ENCODE measurements around the gene CARD14. TPM values are rescaled to one million over a fixed set of nuclear protein-coding genes. Genes with fewer than 3 reads are reported as not detected.

CARD14 gene
- 0.23 TPM for total RNA-seq (2013)
- polyA plus RNA-seq (under 1 TPM; 0.11 to 0.27 (median 0.16) TPM), polyA minus RNA-seq (0.28 and 0.80 TPM in 2 replicates), total RNA-seq (0.06 to 3.2 (median 1.2) reads per million in 11 experiments)

GRCh38 chr17:80169784-80170500, at the start of gene CARD14:
CARD14 (plus strand) TSS chr17:80170030; CDS start chr17:80181439, 11,409 bp downstream.
- no peak within 1 kb of the TSS for H3K4me2 ChIP-seq (replicated peaks; ENCODE audit: extremely low read depth, low read length, poor library complexity, severe bottlenecking)
- H3K27ac Mint-ChIP-seq: peak within 1 kb of the TSS in 2 of 7 donors; percentile 16 to 36
- 88% methylated on average over 15 of the region's 19 CpGs for WGBS (ENCODE audit: insufficient coverage)
- H3K4me3 ChIP-seq (replicated peaks in 1 of 3; ENCODE audit: low read depth in 2 of 3, low read length in 3 of 3): no peak within 1 kb of the TSS
- no peaks in the 10 kb centered on the region for H3K36me3 Mint-ChIP-seq
- peaks cover 2% of the 10 kb centered on the region for H3K4me1 Mint-ChIP-seq
- peaks cover 0 to 5% (median 0%) of the 10 kb centered on the region in 7 donors for H3K9me3 Mint-ChIP-seq
- no peak within 1 kb of the TSS for H3K4me3 Mint-ChIP-seq
- H3K9ac ChIP-seq (ENCODE audit: insufficient read depth, low read length, poor library complexity, severe bottlenecking): no peak within 1 kb of the TSS
- no peaks in the 10 kb centered on the region for H3K4me1 ChIP-seq (ENCODE audit: control insufficient read depth in 1 of 2, insufficient read depth in 2 of 2, low read length in 2 of 2)
- H3K36me3 ChIP-seq (replicated peaks in 1 of 2; ENCODE audit: control insufficient read depth in 1 of 2, insufficient read depth in 2 of 2, low read length in 2 of 2): no peaks in the 10 kb centered on the region
- no peaks in the 10 kb centered on the region for H3K9me3 ChIP-seq (replicated peaks in 1 of 2; ENCODE audit: control insufficient read depth in 1 of 2, insufficient read depth in 1 of 2, low read length in 2 of 2)
- H3K27me3 Mint-ChIP-seq (ENCODE audit: low read depth in 3 of 3): peaks cover 2 to 11% (median 5%) of the 10 kb centered on the region in 3 donors
- H4K20me1 ChIP-seq (ENCODE audit: insufficient read depth, low read length): no peaks in the 10 kb centered on the region
- no peak for DNase-seq
- no peak within 1 kb of the TSS for H2AFZ ChIP-seq (ENCODE audit: insufficient read depth, low read depth, low read length, poor library complexity, severe bottlenecking)
- intact Hi-C loops (cut with micrococcal nuclease): no loop called here
- H3K27me3 ChIP-seq (ENCODE audit: control insufficient read depth in 2 of 2, insufficient read depth in 2 of 2, low read length in 2 of 2): no peaks in the 10 kb centered on the region
- no peak within 1 kb of the TSS for H3K27ac ChIP-seq (ENCODE audit: low read depth in 1 of 2, low read length in 2 of 2)
- no peaks in the 10 kb centered on the region for H3K79me2 ChIP-seq (ENCODE audit: insufficient read depth, low read length)
- TF ChIP-seq CTCF (IDR thresholded peaks at IDR 0.05): no peak

GRCh38 chr17:80122026-80122575, 47.7 kb upstream of the CARD14 start:
- no peak for TF ChIP-seq CTCF (IDR thresholded peaks at IDR 0.05)
- Histone ChIP-seq H3K27me3 (ENCODE audit: control insufficient read depth in 2 of 2, insufficient read depth in 2 of 2, low read length in 2 of 2) (no peaks in the 10 kb centered on the region), H3K27ac (ENCODE audit: low read depth in 1 of 2, low read length in 2 of 2) (no peak overlapping the region), H3K79me2 (ENCODE audit: insufficient read depth, low read length) (no peaks in the 10 kb centered on the region), H3K36me3 (replicated peaks in 1 of 2; ENCODE audit: control insufficient read depth in 1 of 2, insufficient read depth in 2 of 2, low read length in 2 of 2) (peaks cover 18 to 21% of the 10 kb centered on the region in 2 donors), H3K9me3 (replicated peaks in 1 of 2; ENCODE audit: control insufficient read depth in 1 of 2, insufficient read depth in 1 of 2, low read length in 2 of 2) (no peaks in the 10 kb centered on the region), H4K20me1 (ENCODE audit: insufficient read depth, low read length) (no peaks in the 10 kb centered on the region), H2AFZ (ENCODE audit: insufficient read depth, low read depth, low read length, poor library complexity, severe bottlenecking) (no peak overlapping the region), H3K4me2 (replicated peaks; ENCODE audit: extremely low read depth, low read length, poor library complexity, severe bottlenecking) (no peak overlapping the region), H3K4me1 (ENCODE audit: control insufficient read depth in 1 of 2, insufficient read depth in 2 of 2, low read length in 2 of 2) (no peaks in the 10 kb centered on the region), H3K9ac (ENCODE audit: insufficient read depth, low read length, poor library complexity, severe bottlenecking) (no peak overlapping the region), H3K4me3 (replicated peaks in 1 of 3; ENCODE audit: low read depth in 2 of 3, low read length in 3 of 3) (no peak overlapping the region)
- no peak overlapping the region for H3K4me3 Mint-ChIP-seq
- no peaks in the 10 kb centered on the region for H3K4me1 Mint-ChIP-seq
- peaks cover 3 to 7% (median 5%) of the 10 kb centered on the region in 3 donors for H3K27me3 Mint-ChIP-seq (ENCODE audit: low read depth in 3 of 3)
- WGBS (ENCODE audit: insufficient coverage): 97% methylated on average over 12 of the region's 17 CpGs
- peaks cover 13 to 29% of the 10 kb centered on the region in 2 donors for H3K36me3 Mint-ChIP-seq
- intact Hi-C loops (cut with micrococcal nuclease): no loop called here
- no peak overlapping the region for H3K27ac Mint-ChIP-seq
- no peak for DNase-seq
- H3K9me3 Mint-ChIP-seq: no peaks in the 10 kb centered on the region
